H1 (cell line): ENCODE measurements around the gene BZW1. TPM values are rescaled to one million over a fixed set of nuclear protein-coding genes. Genes with fewer than 3 reads are reported as not detected.
A peak's percentile ranks its signal among the peaks of the same experiment; 100 is the strongest.

ENCODE experiments used
- CTCF ChIA-PET: fragments of 300-600 bp; sonication (Branson Sonifier 250); formaldehyde crosslinking; loops from one replicate; lab custom pipeline; 2021; ENCODE audit not compliant: partially characterized antibody; lab: Charles Lee
- POLR2A ChIA-PET: fragments of 300-600 bp; sonication (Branson Sonifier 250); formaldehyde crosslinking; loops from one replicate; lab custom pipeline; 2021; ENCODE audit warnings: inconsistent platforms; ENCODE audit not compliant: partially characterized antibody; lab: Charles Lee
- DNase-seq, 2 experiments: peaks; one replicate each; pipeline versions ENCODE4 v3.0.0 to v3.0.0-alpha.2; 2010 to 2022; ENCODE audit warnings: low spot score in 2 of 2, low read depth in 1 of 2, mixed read lengths in 1 of 2
- FAIRE-seq: peaks from 2 replicates; lab custom pipeline; 2011; peaks lifted over from hg19 to GRCh38; lab: Jason Lieb, UNC
- H2AFZ ChIP-seq: 2 replicates; pipeline ENCODE4 v1.8.1; 2012; ENCODE audit warnings: low read length, inconsistent platforms
- H2AK5ac ChIP-seq: 2 replicates; pipeline ENCODE4 v1.6.1; 2013; ENCODE audit warnings: low read depth, low read length
- H2BK120ac ChIP-seq: replicated peaks from 2 replicates; pipeline ENCODE3; 2013; ENCODE audit warnings: low read depth, low read length, inconsistent platforms
- H2BK12ac ChIP-seq: 2 replicates; pipeline ENCODE4 v1.6.1; 2013; ENCODE audit warnings: low read depth, low read length
- H2BK15ac ChIP-seq: 2 replicates; pipeline ENCODE4 v1.6.1; 2013; ENCODE audit warnings: low read length
- H2BK20ac ChIP-seq: 2 replicates; pipeline ENCODE4 v1.6.1; 2013; ENCODE audit warnings: low read length
- H2BK5ac ChIP-seq: 2 replicates; pipeline ENCODE4 v1.6.1; 2013; ENCODE audit warnings: low read depth, low read length
- H3K14ac ChIP-seq: 2 replicates; pipeline ENCODE4 v1.6.1; 2013; ENCODE audit warnings: inconsistent platforms; ENCODE audit not compliant: insufficient read length
- H3K18ac ChIP-seq: 2 replicates; pipeline ENCODE4 v1.6.1; 2013; ENCODE audit warnings: low read length; ENCODE audit errors: extremely low read depth
- H3K23ac ChIP-seq: 2 replicates; pipeline ENCODE4 v1.6.1; 2013; ENCODE audit warnings: inconsistent platforms; ENCODE audit not compliant: insufficient read length
- H3K23me2 ChIP-seq: 2 replicates; pipeline ENCODE4 v1.6.1; 2013; ENCODE audit warnings: low read depth, low read length
- H3K27ac ChIP-seq: 2 replicates; pipeline ENCODE4 v1.6.1; 2011; ENCODE audit warnings: low read depth, low read length, inconsistent platforms
- H3K27me3 ChIP-seq, 4 experiments: replicated peaks in 1 of 4; 1 replicate in 1 of 4; 2 replicates in 3 of 4; pipeline versions ENCODE4 v1.6.1 to v1.8.1; 2011 to 2013; ENCODE audit warnings: low read length in 3 of 4, mild to moderate bottlenecking in 3 of 4, inconsistent platforms in 2 of 4, mixed read lengths in 2 of 4, moderate library complexity in 1 of 4; ENCODE audit not compliant: control insufficient read depth in 3 of 4, insufficient read depth in 3 of 4; ENCODE audit errors: extremely low read depth in 1 of 4
- H3K36me3 ChIP-seq, 4 experiments: 2 replicates each; pipeline versions ENCODE4 v1.6.1 to v1.8.1; 2011 to 2013; ENCODE audit warnings: mild to moderate bottlenecking in 4 of 4, low read length in 3 of 4, moderate library complexity in 2 of 4, control low read depth in 1 of 4, inconsistent platforms in 1 of 4; ENCODE audit not compliant: insufficient read depth in 4 of 4, control insufficient read depth in 2 of 4
- H3K4ac ChIP-seq: replicated peaks from 2 replicates; pipeline ENCODE3; 2013; ENCODE audit warnings: low read length, low read depth, mixed read lengths, inconsistent platforms; ENCODE audit not compliant: insufficient read length
- H3K4me1 ChIP-seq, 4 experiments: replicated peaks in 1 of 4; 1 replicate in 1 of 4; 2 replicates in 3 of 4; pipeline versions ENCODE4 v1.6.1 to v1.8.1; 2011 to 2013; ENCODE audit warnings: low read length in 3 of 4, inconsistent platforms in 2 of 4, mixed read lengths in 1 of 4; ENCODE audit not compliant: insufficient read depth in 4 of 4, control insufficient read depth in 3 of 4
- H3K4me2 ChIP-seq, 2 experiments: 2 replicates each; pipeline versions ENCODE4 v1.6.1 to v1.8.1; 2011 to 2013; ENCODE audit warnings: low read depth in 2 of 2, low read length in 2 of 2, control low read depth in 1 of 2, inconsistent platforms in 1 of 2, mild to moderate bottlenecking in 1 of 2; ENCODE audit not compliant: insufficient read depth in 1 of 2
- H3K4me3 ChIP-seq, 4 experiments: fragments of 200-600, 300-600 bp in 1 of 4; sonication (generic), shearing (Covaris generic), sonication (Bioruptor Twin) in 1 of 4; 2 replicates each; pipeline versions ENCODE4 v1.5.1 to v1.8.1; 2011 to 2016; ENCODE audit warnings: low read length in 4 of 4, low read depth in 3 of 4, control low read depth in 2 of 4, inconsistent platforms in 2 of 4, mild to moderate bottlenecking in 2 of 4, mixed read lengths in 1 of 4, moderate library complexity in 1 of 4; ENCODE audit not compliant: insufficient read depth in 2 of 4; ENCODE audit errors: extremely low read depth in 1 of 4
- H3K56ac ChIP-seq: replicated peaks from 2 replicates; pipeline ENCODE3; 2013; ENCODE audit warnings: low read depth, mild to moderate bottlenecking, mixed read lengths, low read length, inconsistent platforms; ENCODE audit not compliant: insufficient read length
- H3K79me1 ChIP-seq: 2 replicates; pipeline ENCODE4 v1.6.1; 2013; ENCODE audit warnings: low read depth, low read length, control low read depth
- H3K79me2 ChIP-seq, 2 experiments: 2 replicates each; pipeline versions ENCODE4 v1.6.1 to v1.8.1; 2012 to 2013; ENCODE audit warnings: low read length in 2 of 2, mild to moderate bottlenecking in 2 of 2, inconsistent platforms in 1 of 2; ENCODE audit not compliant: insufficient read depth in 2 of 2, control insufficient read depth in 1 of 2
- H3K9ac ChIP-seq, 4 experiments: replicated peaks in 1 of 4; 1 replicate in 1 of 4; 2 replicates in 3 of 4; pipeline versions ENCODE4 v1.6.1 to v1.8.1; 2011 to 2013; ENCODE audit warnings: low read depth in 3 of 4, low read length in 3 of 4, control low read depth in 2 of 4, mild to moderate bottlenecking in 2 of 4, moderate library complexity in 2 of 4, inconsistent platforms in 1 of 4; ENCODE audit errors: extremely low read depth in 1 of 4
- H3K9me3 ChIP-seq, 2 experiments: 2 replicates each; pipeline versions ENCODE4 v1.6.1 to v1.8.1; 2012 to 2013; ENCODE audit warnings: mild to moderate bottlenecking in 2 of 2, moderate library complexity in 2 of 2, control low read depth in 1 of 2, inconsistent platforms in 1 of 2, low read depth in 1 of 2, low read length in 1 of 2, mixed read lengths in 1 of 2; ENCODE audit not compliant: insufficient read depth in 2 of 2
- H4K20me1 ChIP-seq, 2 experiments: replicated peaks in 1 of 2; 2 replicates each; pipeline versions ENCODE3 to v1.8.1; 2011 to 2013; ENCODE audit warnings: inconsistent platforms in 2 of 2, low read length in 2 of 2, mild to moderate bottlenecking in 1 of 2; ENCODE audit not compliant: insufficient read depth in 2 of 2, control insufficient read depth in 1 of 2
- H4K5ac ChIP-seq: 2 replicates; pipeline ENCODE4 v1.6.1; 2013; ENCODE audit warnings: low read length, low read depth, mixed read lengths, inconsistent platforms; ENCODE audit not compliant: insufficient read length
- H4K8ac ChIP-seq: 2 replicates; pipeline ENCODE4 v1.8.0; 2013; ENCODE audit warnings: mild to moderate bottlenecking, moderate library complexity, low read length, inconsistent platforms; ENCODE audit not compliant: insufficient read depth; ENCODE audit errors: extremely low read depth
- H4K91ac ChIP-seq: replicated peaks from 2 replicates; pipeline ENCODE3; 2013; ENCODE audit warnings: low read length, mixed read lengths, inconsistent platforms; ENCODE audit not compliant: insufficient read length
- PHF8 ChIP-seq: fragments of 200-600 bp; sonication (generic); conservative IDR thresholded peaks from 2 replicates; pipeline ENCODE4 v1.7.1; 2012; ENCODE audit warnings: low read depth, mild to moderate bottlenecking, inconsistent platforms, low read length, moderate library complexity
- SAP30 ChIP-seq: fragments of 300-600 bp; sonication (generic); IDR thresholded peaks from 2 replicates; pipeline ENCODE4 v1.7.1; 2012; ENCODE audit warnings: low read length, moderate library complexity, mild to moderate bottlenecking, inconsistent platforms; ENCODE audit not compliant: insufficient read depth, insufficient replicate concordance
- SP1 ChIP-seq: IDR thresholded peaks from 2 replicates; pipeline ENCODE4 v1.6.1; 2011; ENCODE audit warnings: low read depth, low read length
- TAF1 ChIP-seq: IDR thresholded peaks from 2 replicates; pipeline ENCODE4 v1.6.1; 2011; ENCODE audit warnings: mild to moderate bottlenecking, low read depth, low read length
- TAF7 ChIP-seq: optimal IDR thresholded peaks from 2 replicates; pipeline ENCODE3; 2011; ENCODE audit warnings: low read depth, mild to moderate bottlenecking, inconsistent platforms, low read length, moderate library complexity, borderline replicate concordance
- YY1 ChIP-seq: IDR thresholded peaks from 2 replicates; pipeline ENCODE4 v1.6.1; 2011; ENCODE audit warnings: low read depth, mild to moderate bottlenecking, low read length
- WGBS, 2 experiments: shearing (Covaris generic) in 1 of 2; methylation state at CpG; one replicate each; pipeline versions ENCODE4 v1.1.6 to v1.1.7; 2013 to 2015; ENCODE audit warnings: low lambda C conversion rate in 2 of 2, mixed read lengths in 2 of 2, inconsistent platforms in 1 of 2, low coverage in 1 of 2, missing lambda C conversion rate in 1 of 2; ENCODE audit not compliant: insufficient replicate concordance in 2 of 2, insufficient coverage in 1 of 2, insufficient read length in 1 of 2; ENCODE audit errors: extremely low coverage in 1 of 2, missing lambda C conversion rate in 1 of 2; 5-methylcytosine and 5-hydroxymethylcytosine counted together
- polyA plus RNA-seq, 7 experiments: library from polyadenylated mRNA; depleted of rRNA in 3 of 7; stranded (reverse) in 5 of 7; unstranded in 2 of 7; fragments of >200 nt in 5 of 7; fragments of 200-250 nt in 2 of 7; gene quantifications; 1 replicate in 5 of 7; 2 replicates in 1 of 7; 4 replicates in 1 of 7; pipeline versions ENCODE4 v1.2.1 to v1.2.3, GENCODE V29; 2011 to 2013; ENCODE audit warnings: missing spikeins in 2 of 7, mixed read lengths in 2 of 7
- total RNA-seq: library from RNA; stranded (reverse); fragmentation: NEBNext Ultra II Directional; extraction: Animal tissue kit (Norgen Biotek cat#: 25700); gene quantifications from 2 replicates; pipeline ENCODE4 v1.2.1, GENCODE V29; 2021
- TF ChIP-seq, protein P1 (sequence below): IDR thresholded peaks from 2 replicates; pipeline ENCODE4 v1.6.1; 2011; ENCODE audit warnings: low read depth, mild to moderate bottlenecking, low read length; ENCODE audit not compliant: insufficient read depth

The BZW1 gene
- total and polyA plus RNA-seq, 2 of the 8 experiments (the other 6 are each of a cell fraction or from before 2014, with no cell fraction given), result 152 to 335 TPM

DNA sequence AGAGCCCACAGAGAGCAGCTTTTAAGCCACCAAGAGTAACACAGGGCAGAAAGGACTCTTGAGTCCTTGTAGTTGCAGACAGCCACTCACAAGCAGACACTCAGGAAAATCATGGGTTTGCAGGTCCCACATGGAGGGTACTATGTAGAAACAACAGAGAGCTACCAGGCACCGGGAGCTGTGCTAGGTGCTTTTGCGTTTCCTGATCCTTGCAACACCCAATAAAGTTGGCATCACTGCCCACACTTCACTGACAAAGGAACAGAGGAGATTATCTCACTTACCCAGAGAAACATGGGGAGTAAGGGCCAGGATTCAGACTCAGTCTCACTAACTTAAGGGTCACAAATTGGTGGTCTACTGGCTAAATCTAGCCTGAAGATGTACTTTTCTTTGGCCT, 32.5 kb upstream of the BZW1 start:
- H3K4me3 ChIP-seq, result no peak overlapping the region
- H3K4me1 ChIP-seq, result no peaks in the 10 kb centered on the region
- H3K56ac ChIP-seq, result no peak overlapping the region
- CTCF ChIA-PET, result interaction anchor here (1.1 to 2.3 kb wide), 3 partner anchors 11 to 66 kb away, joined by 3 to 7 read pairs (median 5); no protein-coding TSS in a partner anchor
- H2AFZ ChIP-seq, result peak overlapping the region; percentile 56; the same call in 1 of the 2 replicates
- H3K36me3 ChIP-seq, result no peaks in the 10 kb centered on the region
- H2BK5ac ChIP-seq, result no peak overlapping the region
- no peak overlapping the region for H3K14ac ChIP-seq
- H2BK15ac ChIP-seq, result no peak overlapping the region
- no peaks in the 10 kb centered on the region for H3K27me3 ChIP-seq
- H4K20me1 ChIP-seq, result no peaks in the 10 kb centered on the region
- no peak overlapping the region for H3K4ac ChIP-seq
- no peak overlapping the region for H3K9ac ChIP-seq
- no peak overlapping the region for H2BK12ac ChIP-seq
- H3K4me2 ChIP-seq, result no peak overlapping the region
- WGBS, 2 experiments, result 87% methylated on average over 2 of the region's 2 CpGs; no CpG with 5 or more reads in 1 of the 2 experiments
- H3K18ac ChIP-seq, result no peak overlapping the region
- H4K91ac ChIP-seq, result no peak overlapping the region
- H2AK5ac ChIP-seq, result no peak overlapping the region
- no peak for DNase-seq
- H2BK120ac ChIP-seq, result no peak overlapping the region
- H3K79me2 ChIP-seq, result no peaks in the 10 kb centered on the region
- H3K23ac ChIP-seq, result no peak overlapping the region
- H3K79me1 ChIP-seq, result no peaks in the 10 kb centered on the region
- POLR2A ChIA-PET, result no interaction called here
- H2BK20ac ChIP-seq, result no peak overlapping the region
- FAIRE-seq, result no peak
- no peak overlapping the region for H4K8ac ChIP-seq
- H4K5ac ChIP-seq, result no peak overlapping the region
- no peaks in the 10 kb centered on the region for H3K9me3 ChIP-seq
- no peak for TF ChIP-seq SAP30
- no peak for TF ChIP-seq YY1
- TF ChIP-seq TAF1, result no peak
- TF ChIP-seq TAF7, result no peak
- TF ChIP-seq PHF8, result no peak
- TF ChIP-seq SP1, result no peak
- TF ChIP-seq, protein P1, sequence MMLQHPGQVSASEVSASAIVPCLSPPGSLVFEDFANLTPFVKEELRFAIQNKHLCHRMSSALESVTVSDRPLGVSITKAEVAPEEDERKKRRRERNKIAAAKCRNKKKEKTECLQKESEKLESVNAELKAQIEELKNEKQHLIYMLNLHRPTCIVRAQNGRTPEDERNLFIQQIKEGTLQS, result no peak
- TF ChIP-seq, all 59 proteins: peak for 0
- H3K23me2 ChIP-seq, result no peaks in the 10 kb centered on the region; the same call in 1 of the 2 replicates
- no peak overlapping the region for H3K27ac ChIP-seq
